HepG2 (cell line): ENCODE measurements around the gene HSD3B7. TPM values are rescaled to one million over a fixed set of nuclear protein-coding genes. Genes with fewer than 3 reads are reported as not detected.

Source experiments
- ATAC-seq: fragments of 200-7000 bp; cut with Tn5 transposase; 3 replicates; pipeline ENCODE4 v1.9.1; 2020; ENCODE audit warnings: mild to moderate bottlenecking, moderate library complexity
- BruUV-seq: library from RNA; stranded (reverse); fragments of 400-500 nt; replicated peaks from 2 replicates; lab custom pipeline; 2021; lab: Mats Ljungman, UMichigan
- CTCF ChIA-PET: fragments of 300-600 bp; formaldehyde crosslinking; extraction: SDS; loops from one replicate; lab custom pipeline; 2021; ENCODE audit warnings: low total read pairs, inconsistent platforms, low intra/inter-chr PET ratio; lab: Yijun Ruan, JAX
- POLR2A ChIA-PET: fragments of 350-600 bp; sonication (Branson Sonifier 250); formaldehyde crosslinking; loops from one replicate; lab custom pipeline; 2020; ENCODE audit warnings: antibody characterized with exemption, inconsistent platforms; lab: Yijun Ruan, JAX
- DNase-seq: peaks from one replicate; pipeline ENCODE4 v3.0.0-alpha.2; 2015; ENCODE audit warnings: low spot score
- FAIRE-seq: peaks from 3 replicates; lab custom pipeline; 2011; peaks lifted over from hg19 to GRCh38; lab: Jason Lieb, UNC
- H2AFZ ChIP-seq: one replicate; pipeline ENCODE4 v1.6.1; 2011; ENCODE audit warnings: low read length, inconsistent platforms
- H3K27ac ChIP-seq: fragments of 300-600 bp; 3 replicates; pipeline ENCODE4 v1.8.0; 2011; ENCODE audit warnings: mixed run types, mild to moderate bottlenecking, mixed read lengths, low read length, inconsistent platforms; ENCODE audit not compliant: insufficient read depth; ENCODE audit errors: extremely low read length
- H3K27me3 ChIP-seq, 2 experiments: fragments of 200-600 bp in 1 of 2; 2 replicates in 1 of 2; 3 replicates in 1 of 2; pipeline versions ENCODE4 v1.6.0 to v1.8.0; 2011; ENCODE audit warnings: low read length in 2 of 2, mild to moderate bottlenecking in 2 of 2, moderate library complexity in 2 of 2, inconsistent platforms in 1 of 2; ENCODE audit not compliant: insufficient read depth in 2 of 2, control insufficient read depth in 1 of 2
- H3K36me3 ChIP-seq, 2 experiments: fragments of 200-600 bp in 1 of 2; replicated peaks in 1 of 2; 2 replicates in 1 of 2; 3 replicates in 1 of 2; pipeline versions ENCODE4 v1.5.1 to v1.8.0; 2011; ENCODE audit warnings: low read length in 2 of 2, inconsistent platforms in 1 of 2; ENCODE audit not compliant: insufficient read depth in 2 of 2, control insufficient read depth in 1 of 2
- H3K4me1 ChIP-seq: 2 replicates; pipeline ENCODE4 v1.5.1; 2012; ENCODE audit warnings: low read length, inconsistent platforms; ENCODE audit not compliant: insufficient read depth
- H3K4me2 ChIP-seq: 2 replicates; pipeline ENCODE4 v1.6.0; 2011; ENCODE audit warnings: low read depth, low read length, inconsistent platforms
- H3K4me3 ChIP-seq, 3 experiments: fragments of 200-600 bp in 1 of 3; sonication (generic), shearing (Covaris generic) in 1 of 3; replicated peaks in 1 of 3; 2 replicates each; pipeline ENCODE4 v1.5.1; 2011 to 2016; ENCODE audit warnings: low read length in 3 of 3, inconsistent platforms in 2 of 3, low read depth in 2 of 3, mild to moderate bottlenecking in 2 of 3, control low read depth in 1 of 3, mixed read lengths in 1 of 3; ENCODE audit not compliant: insufficient read depth in 1 of 3
- H3K79me2 ChIP-seq: one replicate; pipeline ENCODE4 v1.6.1; 2011; ENCODE audit warnings: low read length, inconsistent platforms; ENCODE audit not compliant: insufficient read depth
- H3K9ac ChIP-seq: 2 replicates; pipeline ENCODE4 v1.6.0; 2011; ENCODE audit warnings: mild to moderate bottlenecking, low read depth, low read length, inconsistent platforms; ENCODE audit not compliant: insufficient read depth
- H3K9me3 ChIP-seq: 2 replicates; pipeline ENCODE4 v1.5.1; 2012; ENCODE audit warnings: mild to moderate bottlenecking, low read length
- H4K20me1 ChIP-seq: 2 replicates; pipeline ENCODE4 v1.6.0; 2011; ENCODE audit warnings: inconsistent platforms, mild to moderate bottlenecking, low read length, moderate library complexity; ENCODE audit not compliant: insufficient read depth
- ARNTL ChIP-seq: sonication (generic); formaldehyde crosslinking; IDR thresholded peaks from 2 replicates; pipeline ENCODE4 v1.4.0; 2020; ENCODE audit warnings: mild to moderate bottlenecking, missing genetic modification reagents
- CREB1 ChIP-seq, 2 experiments: fragments of 450-650 bp in 1 of 2; IDR thresholded peaks; 2 replicates each; pipeline ENCODE4 v1.6.1; 2016 to 2017; ENCODE audit warnings: control low read depth in 1 of 2, mild to moderate bottlenecking in 1 of 2, missing compliant biosample characterization in 1 of 2, missing genetic modification characterization in 1 of 2
- MED8 ChIP-seq: sonication (generic); formaldehyde crosslinking; IDR thresholded peaks from 2 replicates; pipeline ENCODE4 v1.8.1; 2023; ENCODE audit warnings: mild to moderate bottlenecking, missing genetic modification reagents; ENCODE audit not compliant: insufficient replicate concordance
- NR2C2 ChIP-seq: sonication (generic); formaldehyde crosslinking; IDR thresholded peaks from 2 replicates; pipeline ENCODE4 v1.4.0; 2020; ENCODE audit warnings: missing genetic modification reagents, mild to moderate bottlenecking, moderate library complexity, borderline replicate concordance
- RARG ChIP-seq: sonication (generic); formaldehyde crosslinking; IDR thresholded peaks from 2 replicates; pipeline ENCODE4 v1.4.0; 2020; ENCODE audit warnings: low read depth, mild to moderate bottlenecking, missing genetic modification reagents
- TAF15 ChIP-seq: fragments of 200-400 bp; formaldehyde crosslinking; IDR thresholded peaks from one replicate; pipeline ENCODE4 v1.6.1; 2018; ENCODE audit warnings: mild to moderate bottlenecking, low read depth, low read length; ENCODE audit not compliant: poor library complexity, severe bottlenecking
- ZNF282 ChIP-seq: fragments of 450-650 bp; IDR thresholded peaks from 2 replicates; pipeline ENCODE4 v1.6.1; 2018; ENCODE audit not compliant: partially characterized antibody
- ZNF841 ChIP-seq: sonication (generic); formaldehyde crosslinking; IDR thresholded peaks from 2 replicates; pipeline ENCODE4 v1.8.1; 2023; ENCODE audit warnings: missing genetic modification reagents, borderline replicate concordance
- WGBS: methylation state at CpG from one replicate; pipeline ENCODE4 v1.1.6; 2017; ENCODE audit warnings: low lambda C conversion rate; 5-methylcytosine and 5-hydroxymethylcytosine counted together
- in situ Hi-C: cut with HindIII; loops from 2 replicates; pipeline ENCODE4 v1.10.0; 2017; ENCODE audit warnings: low pct_unique_long_range_greater_than_20kb; ENCODE audit not compliant: extremely low pct_ligation_motif_present
- intact Hi-C: fragments of 100-400 bp; cut with micrococcal nuclease; formaldehyde crosslinking; loops from one replicate; pipeline ENCODE4 v1.10.0; 2022; ENCODE audit not compliant: unreplicated experiment
- polyA plus RNA-seq, 8 experiments: library from polyadenylated mRNA; depleted of rRNA in 3 of 8; stranded (reverse) in 7 of 8; unstranded in 1 of 8; fragments of >200 nt; fragmentation: Illumina TruSeq in 4 of 8; extraction: Trizol in 4 of 8; gene quantifications; 2 replicates each; pipeline versions ENCODE4 v1.2.1 to v1.2.3, GENCODE V29; 2011 to 2016; ENCODE audit warnings: low read depth in 4 of 8, missing spikeins in 1 of 8, mixed read lengths in 1 of 8; ENCODE audit not compliant: insufficient read depth in 1 of 8
- total RNA-seq, 5 experiments: library from RNA; depleted of rRNA; stranded (reverse); fragments of >200 nt; fragmentation: Illumina TruSeq; extraction: Trizol; gene quantifications; 2 replicates each; pipeline ENCODE4 v1.2.3, GENCODE V29; 2016; ENCODE audit warnings: low read depth in 1 of 5
- TF ChIP-seq, protein P1 (sequence below): sonication (generic); formaldehyde crosslinking; IDR thresholded peaks from 2 replicates; pipeline ENCODE4 v1.9.0; 2022; ENCODE audit warnings: missing genetic modification reagents, mild to moderate bottlenecking, borderline replicate concordance
- TF ChIP-seq, protein P2 (sequence below): sonication (generic); formaldehyde crosslinking; IDR thresholded peaks from 2 replicates; pipeline ENCODE4 v1.4.0; 2020; ENCODE audit warnings: mild to moderate bottlenecking, missing genetic modification reagents
- TF ChIP-seq, protein P3 (sequence below): sonication (generic); formaldehyde crosslinking; IDR thresholded peaks from 2 replicates; pipeline ENCODE4 v1.9.0; 2022; ENCODE audit warnings: low read depth, missing genetic modification reagents
- TF ChIP-seq, protein P4 (sequence below): sonication (generic); formaldehyde crosslinking; IDR thresholded peaks from 2 replicates; pipeline ENCODE4 v1.4.0; 2020; ENCODE audit warnings: mild to moderate bottlenecking, missing genetic modification reagents
- TF ChIP-seq, protein P5 (sequence below): sonication (generic); formaldehyde crosslinking; IDR thresholded peaks from 2 replicates; pipeline ENCODE4 v1.4.0; 2020; ENCODE audit warnings: mild to moderate bottlenecking, missing genetic modification reagents, borderline replicate concordance

HSD3B7 gene
- total and polyA plus RNA-seq, 2 of the 13 experiments (the other 11 are each of a cell fraction or from before 2014, with no cell fraction given): 32.9 to 69.7 TPM

DNA sequence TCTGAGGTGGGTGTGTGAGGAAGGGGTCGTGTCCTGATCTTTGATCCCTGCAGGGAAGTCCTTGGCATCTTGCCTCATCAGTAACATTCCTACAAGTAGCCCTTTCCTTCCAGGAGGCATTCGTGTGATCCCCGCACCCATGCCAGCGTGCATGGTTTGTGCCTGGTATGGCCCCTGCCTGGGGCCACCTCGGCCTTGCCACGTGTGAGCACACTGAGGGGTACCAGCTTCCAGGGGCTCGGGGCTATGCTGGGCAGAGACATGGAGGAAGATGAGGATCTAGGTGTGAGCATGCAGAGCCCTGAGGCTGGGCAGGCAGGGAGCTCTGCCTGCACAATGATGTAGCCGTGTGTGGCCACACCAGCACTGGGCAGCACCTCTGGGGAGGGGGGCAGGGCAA, 6.0 kb downstream of the HSD3B7 start:
- Histone ChIP-seq H3K4me1 (peaks cover 62% of the 10 kb centered on the region), H3K27ac (no peak overlapping the region), H3K4me2 (0 out of 2 replicates have a peak overlapping the region, but pooled peaks have one; percentile 2), H3K9ac (no peak overlapping the region), H2AFZ (no peak overlapping the region), H3K79me2 (no peaks in the 10 kb centered on the region), H3K9me3 (no peaks in the 10 kb centered on the region), H3K36me3 (no peaks in the 10 kb centered on the region), H3K27me3 (no peaks in the 10 kb centered on the region), H4K20me1 (no peaks in the 10 kb centered on the region), H3K4me3 (no peak overlapping the region)
- DNase-seq (no peak), FAIRE-seq (no peak), ATAC-seq (peak; percentile 9)
- in situ Hi-C loops: loop anchor here (5.0 to 25.0 kb wide), 3 partner anchors 466 to 884 kb away; partner anchors contain the start of genes ARMC5 and ZNF267
- ChIA-PET CTCF (no interaction called here), POLR2A (no interaction called here)
- intact Hi-C loops: no loop called here
- no TSS peak for BruUV-seq
- 29% methylated on average over 8 of the region's 8 CpGs for WGBS
- TF ChIP-seq ARNTL (no peak), TAF15 (no peak), MED8 (CRISPR knock-in tag) (no peak), RARG (CRISPR knock-in tag) (no peak), CREB1 (IDR thresholded peaks at IDR 0.05) (no peak), CREB1 (CRISPR knock-in tag; IDR thresholded peaks at IDR 0.05) (no peak), ZNF282 (no peak), ZNF841 (CRISPR knock-in tag) (no peak), NR2C2 (CRISPR knock-in tag) (no peak)
- TF ChIP-seq, protein P1, sequence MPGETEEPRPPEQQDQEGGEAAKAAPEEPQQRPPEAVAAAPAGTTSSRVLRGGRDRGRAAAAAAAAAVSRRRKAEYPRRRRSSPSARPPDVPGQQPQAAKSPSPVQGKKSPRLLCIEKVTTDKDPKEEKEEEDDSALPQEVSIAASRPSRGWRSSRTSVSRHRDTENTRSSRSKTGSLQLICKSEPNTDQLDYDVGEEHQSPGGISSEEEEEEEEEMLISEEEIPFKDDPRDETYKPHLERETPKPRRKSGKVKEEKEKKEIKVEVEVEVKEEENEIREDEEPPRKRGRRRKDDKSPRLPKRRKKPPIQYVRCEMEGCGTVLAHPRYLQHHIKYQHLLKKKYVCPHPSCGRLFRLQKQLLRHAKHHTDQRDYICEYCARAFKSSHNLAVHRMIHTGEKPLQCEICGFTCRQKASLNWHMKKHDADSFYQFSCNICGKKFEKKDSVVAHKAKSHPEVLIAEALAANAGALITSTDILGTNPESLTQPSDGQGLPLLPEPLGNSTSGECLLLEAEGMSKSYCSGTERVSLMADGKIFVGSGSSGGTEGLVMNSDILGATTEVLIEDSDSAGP (CRISPR knock-in tag): 0 out of 2 replicates have a peak, but pooled peaks have one; percentile 9
- TF ChIP-seq, protein P2, sequence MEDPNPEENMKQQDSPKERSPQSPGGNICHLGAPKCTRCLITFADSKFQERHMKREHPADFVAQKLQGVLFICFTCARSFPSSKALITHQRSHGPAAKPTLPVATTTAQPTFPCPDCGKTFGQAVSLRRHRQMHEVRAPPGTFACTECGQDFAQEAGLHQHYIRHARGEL: no peak
- TF ChIP-seq, protein P3, sequence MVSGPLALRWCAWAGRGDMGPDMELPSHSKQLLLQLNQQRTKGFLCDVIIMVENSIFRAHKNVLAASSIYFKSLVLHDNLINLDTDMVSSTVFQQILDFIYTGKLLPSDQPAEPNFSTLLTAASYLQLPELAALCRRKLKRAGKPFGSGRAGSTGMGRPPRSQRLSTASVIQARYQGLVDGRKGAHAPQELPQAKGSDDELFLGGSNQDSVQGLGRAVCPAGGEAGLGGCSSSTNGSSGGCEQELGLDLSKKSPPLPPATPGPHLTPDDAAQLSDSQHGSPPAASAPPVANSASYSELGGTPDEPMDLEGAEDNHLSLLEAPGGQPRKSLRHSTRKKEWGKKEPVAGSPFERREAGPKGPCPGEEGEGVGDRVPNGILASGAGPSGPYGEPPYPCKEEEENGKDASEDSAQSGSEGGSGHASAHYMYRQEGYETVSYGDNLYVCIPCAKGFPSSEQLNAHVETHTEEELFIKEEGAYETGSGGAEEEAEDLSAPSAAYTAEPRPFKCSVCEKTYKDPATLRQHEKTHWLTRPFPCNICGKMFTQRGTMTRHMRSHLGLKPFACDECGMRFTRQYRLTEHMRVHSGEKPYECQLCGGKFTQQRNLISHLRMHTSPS: peak; percentile 58; the same call in 1 of the 2 replicates
- TF ChIP-seq, protein P4, sequence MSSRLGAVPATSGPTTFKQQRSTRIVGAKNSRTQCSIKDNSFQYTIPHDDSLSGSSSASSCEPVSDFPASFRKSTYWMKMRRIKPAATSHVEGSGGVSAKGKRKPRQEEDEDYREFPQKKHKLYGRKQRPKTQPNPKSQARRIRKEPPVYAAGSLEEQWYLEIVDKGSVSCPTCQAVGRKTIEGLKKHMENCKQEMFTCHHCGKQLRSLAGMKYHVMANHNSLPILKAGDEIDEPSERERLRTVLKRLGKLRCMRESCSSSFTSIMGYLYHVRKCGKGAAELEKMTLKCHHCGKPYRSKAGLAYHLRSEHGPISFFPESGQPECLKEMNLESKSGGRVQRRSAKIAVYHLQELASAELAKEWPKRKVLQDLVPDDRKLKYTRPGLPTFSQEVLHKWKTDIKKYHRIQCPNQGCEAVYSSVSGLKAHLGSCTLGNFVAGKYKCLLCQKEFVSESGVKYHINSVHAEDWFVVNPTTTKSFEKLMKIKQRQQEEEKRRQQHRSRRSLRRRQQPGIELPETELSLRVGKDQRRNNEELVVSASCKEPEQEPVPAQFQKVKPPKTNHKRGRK (CRISPR knock-in tag): no peak
- TF ChIP-seq, protein P5, sequence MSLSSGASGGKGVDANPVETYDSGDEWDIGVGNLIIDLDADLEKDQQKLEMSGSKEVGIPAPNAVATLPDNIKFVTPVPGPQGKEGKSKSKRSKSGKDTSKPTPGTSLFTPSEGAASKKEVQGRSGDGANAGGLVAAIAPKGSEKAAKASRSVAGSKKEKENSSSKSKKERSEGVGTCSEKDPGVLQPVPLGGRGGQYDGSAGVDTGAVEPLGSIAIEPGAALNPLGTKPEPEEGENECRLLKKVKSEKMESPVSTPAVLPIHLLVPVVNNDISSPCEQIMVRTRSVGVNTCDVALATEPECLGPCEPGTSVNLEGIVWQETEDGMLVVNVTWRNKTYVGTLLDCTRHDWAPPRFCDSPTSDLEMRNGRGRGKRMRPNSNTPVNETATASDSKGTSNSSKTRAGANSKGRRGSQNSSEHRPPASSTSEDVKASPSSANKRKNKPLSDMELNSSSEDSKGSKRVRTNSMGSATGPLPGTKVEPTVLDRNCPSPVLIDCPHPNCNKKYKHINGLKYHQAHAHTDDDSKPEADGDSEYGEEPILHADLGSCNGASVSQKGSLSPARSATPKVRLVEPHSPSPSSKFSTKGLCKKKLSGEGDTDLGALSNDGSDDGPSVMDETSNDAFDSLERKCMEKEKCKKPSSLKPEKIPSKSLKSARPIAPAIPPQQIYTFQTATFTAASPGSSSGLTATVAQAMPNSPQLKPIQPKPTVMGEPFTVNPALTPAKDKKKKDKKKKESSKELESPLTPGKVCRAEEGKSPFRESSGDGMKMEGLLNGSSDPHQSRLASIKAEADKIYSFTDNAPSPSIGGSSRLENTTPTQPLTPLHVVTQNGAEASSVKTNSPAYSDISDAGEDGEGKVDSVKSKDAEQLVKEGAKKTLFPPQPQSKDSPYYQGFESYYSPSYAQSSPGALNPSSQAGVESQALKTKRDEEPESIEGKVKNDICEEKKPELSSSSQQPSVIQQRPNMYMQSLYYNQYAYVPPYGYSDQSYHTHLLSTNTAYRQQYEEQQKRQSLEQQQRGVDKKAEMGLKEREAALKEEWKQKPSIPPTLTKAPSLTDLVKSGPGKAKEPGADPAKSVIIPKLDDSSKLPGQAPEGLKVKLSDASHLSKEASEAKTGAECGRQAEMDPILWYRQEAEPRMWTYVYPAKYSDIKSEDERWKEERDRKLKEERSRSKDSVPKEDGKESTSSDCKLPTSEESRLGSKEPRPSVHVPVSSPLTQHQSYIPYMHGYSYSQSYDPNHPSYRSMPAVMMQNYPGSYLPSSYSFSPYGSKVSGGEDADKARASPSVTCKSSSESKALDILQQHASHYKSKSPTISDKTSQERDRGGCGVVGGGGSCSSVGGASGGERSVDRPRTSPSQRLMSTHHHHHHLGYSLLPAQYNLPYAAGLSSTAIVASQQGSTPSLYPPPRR: no peak
